Astrocyte (in vitro differentiated cells and primary cell): Measurements from ENCODE around the gene ITPK1. TPM values are rescaled to one million over a fixed set of nuclear protein-coding genes. Genes with fewer than 3 reads are reported as not detected.

Experiments
- DNase-seq: peaks from one replicate; pipeline ENCODE4 v3.0.0-alpha.2; 2010; ENCODE audit warnings: low read depth
- FAIRE-seq: peaks from 2 replicates; lab custom pipeline; 2011; peaks lifted over from hg19 to GRCh38; lab: Jason Lieb, UNC
- H2AFZ ChIP-seq: 2 replicates; pipeline ENCODE4 v1.6.0; 2012; ENCODE audit warnings: low read depth, low read length, inconsistent platforms
- H3K27ac ChIP-seq: 2 replicates; pipeline ENCODE4 v1.5.1; 2011; ENCODE audit warnings: low read depth, low read length, inconsistent platforms
- H3K27me3 ChIP-seq: 2 replicates; pipeline ENCODE4 v1.6.0; 2011; ENCODE audit warnings: low read length, inconsistent platforms; ENCODE audit not compliant: insufficient read depth
- H3K36me3 ChIP-seq: 2 replicates; pipeline ENCODE4 v1.5.1; 2011; ENCODE audit warnings: low read length, inconsistent platforms; ENCODE audit not compliant: insufficient read depth
- H3K4me1 ChIP-seq: 2 replicates; pipeline ENCODE4 v1.5.1; 2011; ENCODE audit warnings: low read length, inconsistent platforms; ENCODE audit not compliant: insufficient read depth
- H3K4me2 ChIP-seq: 2 replicates; pipeline ENCODE4 v1.6.0; 2012; ENCODE audit warnings: low read length, inconsistent platforms
- H3K4me3 ChIP-seq: 2 replicates; pipeline ENCODE4 v1.5.1; 2011; ENCODE audit warnings: low read depth, mild to moderate bottlenecking, low read length, inconsistent platforms; ENCODE audit not compliant: insufficient read depth
- H3K79me2 ChIP-seq: 2 replicates; pipeline ENCODE4 v1.6.0; 2012; ENCODE audit warnings: mild to moderate bottlenecking, low read length, inconsistent platforms; ENCODE audit not compliant: insufficient read depth
- H3K9ac ChIP-seq: 2 replicates; pipeline ENCODE4 v1.6.0; 2012; ENCODE audit warnings: mild to moderate bottlenecking, low read length, inconsistent platforms
- H3K9me3 ChIP-seq: 2 replicates; pipeline ENCODE4 v1.5.1; 2012; ENCODE audit warnings: low read depth, mild to moderate bottlenecking, low read length, inconsistent platforms; ENCODE audit not compliant: insufficient read depth
- H4K20me1 ChIP-seq: 2 replicates; pipeline ENCODE4 v1.6.0; 2012; ENCODE audit warnings: low read length, inconsistent platforms; ENCODE audit not compliant: insufficient read depth
- H3K27ac Mint-ChIP-seq: one replicate; pipeline ENCODE4 v1.8.0; 2021; ENCODE audit warnings: mild to moderate bottlenecking, mixed read lengths; ENCODE audit not compliant: unreplicated experiment
- H3K27me3 Mint-ChIP-seq: one replicate; pipeline ENCODE4 v1.8.0; 2021; ENCODE audit warnings: low read depth, mixed read lengths; ENCODE audit not compliant: unreplicated experiment
- H3K36me3 Mint-ChIP-seq: one replicate; pipeline ENCODE4 v1.8.0; 2021; ENCODE audit warnings: low read depth, mixed read lengths; ENCODE audit not compliant: unreplicated experiment
- H3K4me1 Mint-ChIP-seq: one replicate; pipeline ENCODE4 v1.8.0; 2021; ENCODE audit warnings: low read depth, mixed read lengths; ENCODE audit not compliant: unreplicated experiment
- H3K4me3 Mint-ChIP-seq: one replicate; pipeline ENCODE4 v1.8.0; 2021; ENCODE audit warnings: mild to moderate bottlenecking, moderate library complexity, mixed read lengths; ENCODE audit not compliant: unreplicated experiment
- H3K9me3 Mint-ChIP-seq: one replicate; pipeline ENCODE4 v1.8.0; 2021; ENCODE audit warnings: mild to moderate bottlenecking, mixed read lengths; ENCODE audit not compliant: unreplicated experiment
- EZH2 ChIP-seq: IDR thresholded peaks from 2 replicates; pipeline ENCODE4 v1.6.1; 2012; ENCODE audit warnings: mild to moderate bottlenecking, low read length, inconsistent platforms; ENCODE audit not compliant: insufficient read depth
- total RNA-seq: library from RNA; stranded (reverse); gene quantifications from 2 replicates; pipeline ENCODE4 v1.2.1, GENCODE V29; 2021
- TF ChIP-seq, protein P1 (sequence below): IDR thresholded peaks from 2 replicates; pipeline ENCODE4 v1.5.1; 2011; ENCODE audit warnings: low read depth, mild to moderate bottlenecking, inconsistent platforms, low read length, moderate library complexity; ENCODE audit not compliant: insufficient read depth

The ITPK1 gene
- total RNA-seq, 1 donor from 2014 or later = 13.0 TPM

GRCh38 chr14:93017898-93018297 is 97.8 kb downstream of the ITPK1 start:
- no peak overlapping the region for H3K4me3 Mint-ChIP-seq

DNA sequence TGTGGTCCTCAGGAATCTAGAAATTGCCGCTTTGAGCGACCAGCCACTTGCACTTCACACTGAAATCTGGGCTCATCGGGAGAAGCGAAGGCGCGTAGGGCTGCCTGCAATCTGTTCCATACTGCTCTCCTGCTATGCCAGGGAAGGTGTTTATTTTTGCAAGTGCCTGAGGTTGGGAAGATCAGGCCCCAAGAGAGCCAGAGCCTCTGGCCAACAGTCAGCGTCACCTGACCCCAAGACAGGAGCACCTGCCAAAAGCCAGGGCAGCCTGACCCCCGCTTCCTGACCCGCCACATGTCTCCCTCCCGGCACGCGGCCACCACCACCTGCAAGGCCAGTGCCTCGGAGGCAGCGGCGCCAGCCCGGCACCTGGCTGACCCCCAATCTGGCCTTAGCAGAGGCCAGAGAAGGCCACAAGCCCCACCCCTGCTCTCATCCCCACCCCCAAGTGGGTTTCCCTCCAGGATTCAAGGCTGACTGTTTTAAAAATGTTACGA is 98.4 kb downstream of the ITPK1 start:
- Mint-ChIP-seq H3K4me3 (no peak overlapping the region), H3K9me3 (no peaks in the 10 kb centered on the region), H3K36me3 (peaks cover 2% of the 10 kb centered on the region), H3K4me1 (peaks cover 14% of the 10 kb centered on the region), H3K27me3 (peaks cover 43% of the 10 kb centered on the region), H3K27ac (no peak overlapping the region)
- H3K4me2 ChIP-seq = no peak overlapping the region
- FAIRE-seq (no peak), DNase-seq (no peak)
- no peak overlapping the region for H3K9ac ChIP-seq
- H3K36me3 ChIP-seq = no peaks in the 10 kb centered on the region
- H3K9me3 ChIP-seq = no peaks in the 10 kb centered on the region
- H3K27me3 ChIP-seq = no peaks in the 10 kb centered on the region
- no peak for TF ChIP-seq EZH2
- TF ChIP-seq, protein P1, sequence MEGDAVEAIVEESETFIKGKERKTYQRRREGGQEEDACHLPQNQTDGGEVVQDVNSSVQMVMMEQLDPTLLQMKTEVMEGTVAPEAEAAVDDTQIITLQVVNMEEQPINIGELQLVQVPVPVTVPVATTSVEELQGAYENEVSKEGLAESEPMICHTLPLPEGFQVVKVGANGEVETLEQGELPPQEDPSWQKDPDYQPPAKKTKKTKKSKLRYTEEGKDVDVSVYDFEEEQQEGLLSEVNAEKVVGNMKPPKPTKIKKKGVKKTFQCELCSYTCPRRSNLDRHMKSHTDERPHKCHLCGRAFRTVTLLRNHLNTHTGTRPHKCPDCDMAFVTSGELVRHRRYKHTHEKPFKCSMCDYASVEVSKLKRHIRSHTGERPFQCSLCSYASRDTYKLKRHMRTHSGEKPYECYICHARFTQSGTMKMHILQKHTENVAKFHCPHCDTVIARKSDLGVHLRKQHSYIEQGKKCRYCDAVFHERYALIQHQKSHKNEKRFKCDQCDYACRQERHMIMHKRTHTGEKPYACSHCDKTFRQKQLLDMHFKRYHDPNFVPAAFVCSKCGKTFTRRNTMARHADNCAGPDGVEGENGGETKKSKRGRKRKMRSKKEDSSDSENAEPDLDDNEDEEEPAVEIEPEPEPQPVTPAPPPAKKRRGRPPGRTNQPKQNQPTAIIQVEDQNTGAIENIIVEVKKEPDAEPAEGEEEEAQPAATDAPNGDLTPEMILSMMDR = no peak
- peaks cover 9% of the 10 kb centered on the region for H3K4me1 ChIP-seq
- peaks cover 38% of the 10 kb centered on the region for H4K20me1 ChIP-seq
- H3K79me2 ChIP-seq = no peaks in the 10 kb centered on the region
- H3K4me3 ChIP-seq = no peak overlapping the region
- no peak overlapping the region for H2AFZ ChIP-seq
- H3K27ac ChIP-seq = no peak overlapping the region

More at GRCh38 chr14:93017898-93018297, 97.8 kb downstream of the ITPK1 start:
- no peak for FAIRE-seq
- peaks cover 14% of the 10 kb centered on the region for H3K4me1 Mint-ChIP-seq
- H3K27me3 ChIP-seq = no peaks in the 10 kb centered on the region
- peaks cover 9% of the 10 kb centered on the region for H3K4me1 ChIP-seq
- TF ChIP-seq EZH2 = no peak
- TF ChIP-seq, protein P1 = no peak
- H3K36me3 ChIP-seq = no peaks in the 10 kb centered on the region
- no peaks in the 10 kb centered on the region for H3K79me2 ChIP-seq
- peaks cover 43% of the 10 kb centered on the region for H3K27me3 Mint-ChIP-seq
- no peak overlapping the region for H3K4me3 ChIP-seq
- H3K4me2 ChIP-seq = no peak overlapping the region
- H3K9ac ChIP-seq = no peak overlapping the region
- H3K9me3 ChIP-seq = no peaks in the 10 kb centered on the region
- H3K36me3 Mint-ChIP-seq = peaks cover 2% of the 10 kb centered on the region
- H3K27ac ChIP-seq = no peak overlapping the region
- H2AFZ ChIP-seq = no peak overlapping the region
- peaks cover 33% of the 10 kb centered on the region for H4K20me1 ChIP-seq
- no peak for DNase-seq
- no peaks in the 10 kb centered on the region for H3K9me3 Mint-ChIP-seq
- H3K27ac Mint-ChIP-seq = peak overlapping the region; percentile 47

- H3K9me3 ChIP-seq = no peaks in the 10 kb centered on the region
- H3K4me1 Mint-ChIP-seq = peaks cover 14% of the 10 kb centered on the region
- peaks cover 48% of the 10 kb centered on the region for H3K27me3 Mint-ChIP-seq
- no peak overlapping the region for H3K4me2 ChIP-seq
- no peak overlapping the region for H2AFZ ChIP-seq
- H3K27me3 ChIP-seq = no peaks in the 10 kb centered on the region
- FAIRE-seq (no peak), DNase-seq (no peak)
- peaks cover 45% of the 10 kb centered on the region for H4K20me1 ChIP-seq
- no peak overlapping the region for H3K27ac ChIP-seq
- no peak overlapping the region for H3K4me3 ChIP-seq
- no peak for TF ChIP-seq EZH2
- no peaks in the 10 kb centered on the region for H3K9me3 Mint-ChIP-seq
- H3K4me1 ChIP-seq = peaks cover 9% of the 10 kb centered on the region
- peaks cover 2% of the 10 kb centered on the region for H3K36me3 Mint-ChIP-seq
- H3K79me2 ChIP-seq = no peaks in the 10 kb centered on the region
- no peak overlapping the region for H3K27ac Mint-ChIP-seq
- H3K36me3 ChIP-seq = no peaks in the 10 kb centered on the region
- H3K9ac ChIP-seq = no peak overlapping the region
- no peak overlapping the region for H3K4me3 Mint-ChIP-seq
Observed at GRCh38 chr14:93016275-93016845, 99.4 kb downstream of the ITPK1 start.
